SIG-M5 (cell line): ENCODE data around the gene NAA15.
"Not testable (repeated sequence)": the region's sequence is repeated elsewhere in the genome, so short reads cannot be mapped to it uniquely, and the experiment has no call there.

Experiments
- DNase-seq: peaks from one replicate; lab custom pipeline; 2025; lab: John Stamatoyannopoulos, UW

Gene NAA15

DNA sequence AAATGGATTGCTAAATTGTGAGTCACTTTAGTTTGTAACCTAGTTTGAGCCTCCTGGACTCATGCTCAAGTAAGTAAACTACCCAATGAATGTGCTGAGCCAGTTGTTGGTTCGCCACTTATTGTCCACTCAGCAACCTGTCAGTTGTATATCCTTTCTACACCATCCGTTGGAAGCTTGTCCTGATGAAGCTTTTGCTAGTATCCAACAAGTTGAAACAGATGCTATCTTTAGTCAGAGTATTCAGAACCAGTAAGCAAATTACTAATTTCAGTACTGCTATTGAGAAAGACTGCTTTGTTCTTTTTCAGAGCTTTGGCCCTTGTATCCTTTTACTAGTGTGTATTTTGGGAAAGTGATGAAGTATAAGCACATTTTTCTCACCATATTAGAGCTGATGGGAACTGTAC, 4.3 kb upstream of the NAA15 start:
- peak; percentile 7 for DNase-seq

- DNase-seq: no peak
Observed at GRCh38 chr4:139299536-139299935, 1.8 kb upstream of the NAA15 start.

GRCh38 chr4:139300431-139301112, 733 bp upstream of the NAA15 start:
- DNase-seq: no peak

DNA sequence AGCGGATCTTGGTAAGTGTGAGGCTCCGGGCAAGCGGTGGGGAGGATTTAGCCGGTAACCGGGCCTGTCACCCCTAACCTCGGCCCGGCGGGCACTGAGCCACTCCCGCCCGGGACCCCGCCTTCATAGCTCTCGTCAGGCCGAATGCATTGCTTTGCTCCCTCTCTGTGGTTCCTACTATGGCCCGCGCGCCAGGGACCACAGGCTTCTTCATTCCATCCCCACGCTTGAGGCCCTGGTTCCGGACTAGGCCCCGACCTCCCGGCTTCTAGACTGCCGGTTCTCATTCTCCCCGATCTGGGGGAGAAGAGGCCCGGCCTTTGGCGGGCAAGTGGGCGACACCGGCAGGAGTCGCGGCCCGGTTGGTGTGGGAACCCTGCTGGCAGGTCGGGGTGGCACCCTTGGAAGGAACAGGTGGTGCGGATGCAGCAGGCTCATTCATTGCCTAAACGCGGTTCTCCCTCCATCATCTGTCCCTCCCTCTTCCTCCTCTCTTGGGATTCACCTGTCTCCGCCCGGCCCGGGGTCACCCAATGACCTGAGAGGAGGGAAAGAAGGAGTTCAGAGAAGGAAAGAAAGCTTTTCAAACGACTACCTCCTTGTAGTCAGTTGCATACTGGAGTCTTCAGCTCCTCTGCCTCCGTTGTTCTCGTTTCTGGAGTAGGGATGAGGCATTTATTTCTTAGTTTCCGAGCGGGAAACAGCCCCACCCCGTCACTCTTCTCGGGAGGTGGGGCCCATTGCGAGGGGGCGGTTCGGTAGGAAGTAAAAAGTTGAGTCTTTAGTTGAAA, 711 bp downstream of the NAA15 start, which contains the start of gene NDUFC1:
Gene NDUFC1, minus strand, starts transcription at position 657 of the 791 bp plus-strand sequence. CDS start 6,679 bp downstream, outside the sequence.
- peak; percentile 60 for DNase-seq

DNA sequence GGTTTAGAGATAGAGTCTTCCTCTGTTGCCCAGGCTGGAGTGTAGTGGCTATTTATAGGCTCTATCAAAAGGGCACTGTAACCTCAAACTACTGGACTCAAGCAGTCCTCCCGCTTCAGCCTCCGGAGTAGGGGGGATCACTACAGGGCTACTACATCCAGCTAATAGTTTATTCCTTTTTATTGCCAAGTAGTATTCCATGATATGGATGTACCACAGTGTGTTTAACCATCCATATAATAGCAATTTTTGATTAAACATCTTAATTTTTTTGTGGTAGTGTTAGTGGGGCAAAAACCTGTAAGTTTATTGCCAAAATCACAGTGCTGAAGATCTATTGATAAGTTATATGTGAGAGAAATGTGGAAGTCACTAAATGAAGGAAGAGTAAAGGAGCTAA, 3.6 kb downstream of the NAA15 start:
- no peak for DNase-seq

DNA sequence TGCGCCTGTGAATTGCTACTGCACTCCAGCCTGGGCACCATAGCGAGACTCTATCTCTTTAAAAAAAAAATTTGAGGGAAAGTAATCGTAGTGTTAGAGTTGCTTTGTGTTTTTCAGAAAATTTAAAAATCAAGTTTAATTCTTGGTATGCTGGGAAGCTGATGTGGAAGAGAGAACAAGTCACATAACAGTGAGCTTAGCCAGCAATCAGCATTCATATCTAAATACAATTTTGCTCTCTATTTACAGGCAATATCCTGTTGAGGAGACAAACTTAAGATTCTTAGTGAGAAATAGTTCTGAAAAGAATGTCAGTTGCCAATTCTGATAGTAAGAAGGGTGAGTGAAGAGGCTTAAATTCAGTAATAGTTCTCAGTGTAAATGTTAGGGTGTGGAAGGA, 10.6 kb downstream of the NAA15 start:
- no peak for DNase-seq

GRCh38 chr4:139312552-139313332, 11.4 kb downstream of the NAA15 start:
- no peak for DNase-seq

- DNase-seq: not testable (repeated sequence)
Observed at GRCh38 chr4:139313414-139313813, 12.1 kb downstream of the NAA15 start.

- DNase-seq: no peak
Observed at GRCh38 chr4:139314047-139314800, 12.9 kb downstream of the NAA15 start.

DNA sequence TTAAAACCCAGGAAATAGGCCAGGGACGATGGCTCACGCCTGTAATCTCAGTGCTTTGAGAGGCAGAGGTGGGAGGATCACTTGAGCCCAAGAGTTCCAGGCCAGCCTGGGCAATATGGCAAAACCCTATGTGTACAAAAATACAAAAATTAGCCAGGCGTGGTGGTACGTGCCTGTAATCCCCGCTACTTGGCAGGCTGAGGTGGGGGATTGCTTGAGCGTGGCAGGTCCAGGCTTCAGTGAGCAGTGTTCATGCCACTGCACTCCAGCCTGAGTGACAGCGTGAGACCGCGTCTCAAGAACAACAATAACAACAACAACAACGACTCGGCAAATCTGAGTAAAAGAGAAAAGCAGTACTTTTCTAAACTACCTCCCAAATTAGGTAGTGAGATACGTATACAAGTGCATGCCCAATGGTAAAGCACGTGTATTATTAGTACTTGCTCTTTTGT, 13.9 kb downstream of the NAA15 start:
- DNase-seq: no peak

- DNase-seq: no peak
Observed at GRCh38 chr4:139316733-139317132, 15.4 kb downstream of the NAA15 start.

DNA sequence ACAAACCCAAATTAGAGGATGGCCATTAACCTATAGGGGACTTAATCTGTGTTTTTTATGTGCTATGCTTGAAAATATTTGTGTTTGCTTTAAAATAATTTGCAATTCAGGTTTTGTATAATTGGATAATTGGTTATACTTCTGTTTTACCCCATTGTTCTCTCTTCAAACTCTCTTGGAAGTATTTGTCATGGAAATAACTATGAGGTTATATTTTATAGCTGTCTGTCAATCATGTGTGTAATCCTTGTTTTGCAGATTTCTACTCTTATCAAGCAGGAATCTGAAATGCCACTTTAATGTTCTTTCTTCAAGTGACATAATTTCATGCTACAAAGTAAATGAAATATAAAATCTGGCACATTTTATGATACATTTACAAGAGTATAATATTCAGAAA, 16.3 kb downstream of the NAA15 start:
- DNase-seq: no peak

DNA sequence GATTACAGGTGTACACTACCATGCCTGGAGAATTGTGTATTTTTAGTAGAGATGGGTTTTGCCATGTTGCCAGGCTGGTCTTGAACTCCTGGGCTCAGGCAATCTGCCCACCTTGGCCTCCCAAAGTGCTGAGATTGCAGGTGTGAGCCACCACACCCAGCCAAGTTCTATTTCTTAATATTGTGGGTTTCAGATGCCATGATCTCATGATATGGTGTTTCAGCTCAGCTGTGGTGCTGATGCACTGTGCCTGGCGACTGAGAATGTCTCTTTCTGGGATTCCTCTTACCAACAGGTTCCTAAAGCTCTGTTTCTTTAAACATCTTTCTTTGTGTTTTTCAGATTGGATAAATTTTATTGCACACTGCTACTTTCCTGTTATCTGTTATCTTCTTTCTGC, 18.3 kb downstream of the NAA15 start:
- no peak for DNase-seq

DNA sequence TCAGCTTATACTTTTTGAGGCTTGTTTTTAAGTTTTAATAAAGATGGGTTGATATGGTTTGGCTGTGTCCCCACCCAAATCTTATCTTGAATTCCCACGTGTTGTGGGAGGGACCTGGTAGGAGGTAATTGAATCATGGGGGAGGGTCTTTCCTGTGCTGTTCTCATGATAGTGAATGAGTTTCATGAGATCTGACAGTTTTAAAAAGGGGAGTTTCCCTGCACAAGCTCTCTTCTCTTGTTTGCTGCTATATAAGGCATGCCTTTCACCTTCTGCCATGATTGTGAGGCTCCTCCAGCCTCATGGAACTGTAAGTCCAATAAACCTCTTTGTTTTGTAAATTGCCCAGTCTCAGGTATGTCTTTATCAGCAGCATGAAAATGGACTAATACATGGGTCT, 20.8 kb downstream of the NAA15 start:
- DNase-seq: not testable (repeated sequence)

- not testable (repeated sequence) for DNase-seq
Observed at GRCh38 chr4:139322541-139322940, 21.2 kb downstream of the NAA15 start.

DNA sequence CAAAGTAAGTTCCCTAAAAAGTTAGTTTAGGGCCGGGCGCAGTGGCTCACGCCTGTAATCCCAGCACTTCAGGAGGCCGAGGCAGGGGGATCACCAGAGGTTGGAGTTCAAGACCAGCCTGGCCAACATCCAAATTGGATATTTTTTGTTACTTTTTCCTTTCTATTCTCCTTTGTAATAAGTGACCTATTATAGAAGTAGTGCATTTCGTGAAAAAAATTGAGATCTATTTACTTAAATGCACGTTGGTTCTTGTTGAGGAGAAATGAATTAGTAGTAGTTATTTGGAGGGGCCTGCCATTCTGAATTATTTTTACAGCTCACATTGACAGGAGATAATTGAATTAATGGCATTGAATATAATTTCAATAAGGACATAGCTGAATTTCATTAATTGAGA, 23.3 kb downstream of the NAA15 start:
- no peak for DNase-seq

DNA sequence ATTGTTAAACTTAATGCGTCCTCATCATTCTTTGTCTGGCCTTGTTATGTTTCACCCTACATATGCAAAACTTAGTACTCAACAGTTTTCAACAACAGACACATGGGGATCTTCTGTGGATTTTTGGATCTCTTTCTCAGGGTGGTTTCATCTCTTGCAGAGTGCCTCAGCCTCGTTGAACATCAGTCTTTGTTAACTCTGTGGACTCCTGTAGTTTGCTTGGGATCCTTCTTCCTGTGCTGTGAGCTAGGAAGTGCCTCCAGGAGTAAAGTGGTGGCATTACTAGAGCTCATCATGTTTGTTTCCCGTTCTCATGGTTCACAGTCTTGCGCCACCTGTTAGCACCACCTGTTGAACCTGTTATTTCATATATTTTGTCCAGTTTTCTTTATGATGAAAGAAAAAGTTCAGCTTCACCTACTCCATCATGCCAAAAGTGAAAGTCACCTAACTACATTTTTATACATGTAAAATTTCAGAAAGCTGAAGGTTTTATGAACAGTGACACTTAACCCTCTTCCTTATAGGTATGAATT, 28.4 kb downstream of the NAA15 start:
- no peak for DNase-seq

GRCh38 chr4:139330283-139330682, 29.0 kb downstream of the NAA15 start:
- DNase-seq: no peak

DNA sequence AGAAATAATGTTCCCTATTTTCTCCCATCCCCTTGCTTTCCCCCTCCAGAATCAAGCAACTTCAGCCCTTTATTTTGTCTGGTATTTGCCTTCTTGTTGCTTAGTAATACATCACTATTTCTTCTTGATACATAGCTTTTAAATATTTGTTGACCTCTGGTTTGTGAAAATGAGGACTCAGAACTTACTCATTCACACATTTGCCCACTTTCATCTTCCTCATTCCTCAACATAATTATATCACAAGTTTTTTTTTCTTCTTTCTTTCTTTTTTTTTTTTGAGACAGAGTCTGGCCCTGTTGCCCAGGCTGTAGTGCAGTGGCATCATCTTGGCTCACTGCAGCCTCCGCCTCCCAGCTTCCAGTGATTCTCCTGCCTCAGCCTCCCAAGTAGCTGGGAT, 29.9 kb downstream of the NAA15 start:
- no peak for DNase-seq

GRCh38 chr4:139333046-139333445, 31.7 kb downstream of the NAA15 start:
- no peak for DNase-seq

- peak; percentile 1 for DNase-seq
Observed at GRCh38 chr4:139337612-139338011, 36.3 kb downstream of the NAA15 start.

DNA sequence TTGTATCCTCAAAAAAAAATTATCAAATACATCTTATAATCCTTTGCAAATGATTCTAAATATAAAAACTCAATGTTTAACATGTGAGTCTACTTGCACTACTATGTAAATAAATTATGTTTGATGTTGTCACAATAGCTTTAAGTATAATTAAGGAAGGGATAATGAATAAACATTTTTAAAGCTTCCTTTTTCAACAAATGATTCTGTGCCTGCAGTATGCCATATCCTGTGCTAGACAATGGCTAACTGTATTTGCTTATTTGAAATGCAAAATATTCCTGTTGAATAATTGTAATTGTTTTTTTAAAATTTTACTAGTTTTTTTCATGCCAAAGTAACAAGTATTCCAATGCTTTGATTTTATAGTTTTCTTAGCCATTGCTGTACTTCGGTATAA, 60.0 kb downstream of the NAA15 start:
- no peak for DNase-seq
